HuH-7 (cell line): ENCODE data around the gene PARK7.

Experiments used
- DNase-seq: peaks from one replicate; pipeline ENCODE4 v3.0.0; 2011; ENCODE audit warnings: low spot score

The PARK7 gene

DNA sequence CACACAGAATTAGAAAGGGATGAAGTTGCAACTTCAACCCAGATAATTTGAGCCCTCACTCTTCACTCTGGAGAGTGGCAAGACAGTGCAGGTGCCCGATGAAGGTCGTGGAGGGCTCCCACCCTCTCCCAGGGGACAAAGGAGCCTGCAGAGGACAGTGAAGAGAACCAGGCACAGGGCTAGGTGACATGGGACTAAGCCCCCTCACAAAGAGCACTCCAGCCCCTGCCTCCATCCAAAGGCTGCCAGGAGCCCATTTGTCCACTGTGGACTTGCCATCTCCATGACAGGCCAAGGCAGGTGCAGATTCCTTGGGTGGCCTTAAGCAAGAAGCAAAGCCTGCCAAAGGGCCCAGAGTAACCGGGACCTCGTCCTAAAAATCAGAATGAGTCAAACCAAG is 49.5 kb downstream of the PARK7 start:
- DNase-seq = no peak

GRCh38 chr1:8011923-8012858 is 50.7 kb downstream of the PARK7 start:
- no peak for DNase-seq

- DNase-seq = no peak
Measured at GRCh38 chr1:8012955-8013354, 51.4 kb downstream of the PARK7 start.

DNA sequence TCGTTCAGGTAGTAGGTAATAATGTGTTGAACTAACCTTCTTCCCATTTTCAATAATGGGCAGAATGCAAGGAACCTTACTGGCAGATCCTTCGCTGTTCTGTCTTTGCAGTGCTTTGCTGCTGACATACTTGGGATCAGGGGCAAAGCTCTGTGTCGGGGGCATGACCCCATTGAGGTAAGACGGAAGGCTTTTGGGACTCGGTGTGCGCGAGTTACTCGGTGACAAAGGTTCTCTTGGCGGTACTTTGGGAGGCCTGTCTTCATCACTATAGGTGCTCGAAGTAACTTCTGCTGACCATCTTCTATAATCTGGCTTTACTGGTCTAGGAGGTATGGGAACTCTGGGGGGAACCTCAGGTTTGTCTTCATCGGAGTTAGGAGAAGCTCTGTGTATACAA is 51.9 kb downstream of the PARK7 start:
- DNase-seq = no peak

- DNase-seq = no peak
Measured at GRCh38 chr1:8013800-8014199, 52.3 kb downstream of the PARK7 start.

DNA sequence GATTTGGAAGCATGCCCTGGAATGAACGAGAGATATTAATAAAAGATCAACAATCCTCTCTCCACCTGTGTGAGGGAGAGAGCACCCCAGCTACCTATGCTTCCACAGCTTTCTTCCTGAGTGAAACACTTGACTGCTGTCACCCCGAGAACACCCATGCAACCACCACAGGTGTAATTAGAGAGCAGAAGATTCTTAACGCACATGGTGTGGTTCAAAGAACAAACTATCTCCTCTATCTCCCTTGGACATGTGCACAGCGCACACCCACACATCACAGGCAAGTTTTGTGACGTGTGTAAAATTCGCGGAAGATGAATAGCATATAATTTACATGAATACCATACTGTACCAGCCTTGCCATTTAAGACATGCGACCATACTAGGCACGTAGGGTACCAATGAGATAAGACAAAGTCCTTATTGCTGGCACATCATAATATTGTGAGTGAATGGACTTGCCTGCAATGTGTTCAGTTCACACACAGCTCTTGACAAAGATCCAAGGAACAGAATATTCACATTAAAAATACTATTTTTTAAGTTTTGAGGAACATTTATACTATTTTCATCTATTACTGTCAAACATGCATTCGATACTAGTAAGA is 53.0 kb downstream of the PARK7 start:
- DNase-seq = no peak

DNA sequence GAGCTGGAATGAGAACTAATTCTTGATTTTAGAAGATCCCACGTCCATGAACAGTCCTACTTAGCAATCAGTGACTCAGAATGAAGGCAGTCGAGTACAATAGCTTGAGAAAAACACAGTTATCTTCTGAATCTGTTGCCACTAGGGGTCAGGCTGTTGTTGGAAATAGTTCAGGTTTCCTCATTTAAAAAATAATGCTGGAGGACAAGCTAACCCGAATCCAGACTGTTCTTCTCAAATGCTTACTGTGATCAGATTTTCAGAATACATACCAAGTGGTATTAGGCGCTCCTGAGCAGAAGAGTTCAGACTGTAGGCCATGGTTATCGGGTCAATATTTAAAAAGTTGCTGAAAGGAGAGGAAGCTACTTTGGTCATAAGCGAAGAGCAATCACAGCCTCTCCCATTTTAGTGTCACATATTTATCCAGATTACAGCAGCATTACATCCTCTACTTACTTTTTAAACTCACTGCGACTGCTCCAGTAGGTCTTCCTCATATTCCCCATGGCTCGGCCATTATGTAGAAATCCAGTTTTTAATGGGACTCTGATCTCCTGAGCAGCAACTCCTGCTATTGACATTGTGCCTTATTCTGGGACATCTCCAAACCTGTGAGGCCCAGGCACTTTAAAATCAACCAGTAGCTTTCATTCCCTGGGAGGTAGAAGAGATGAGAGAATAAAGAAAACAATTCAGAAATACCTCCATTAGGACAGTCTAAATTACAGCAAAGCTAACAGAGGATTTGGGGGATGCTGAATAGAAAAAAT is 53.7 kb downstream of the PARK7 start:
- DNase-seq = no peak

DNA sequence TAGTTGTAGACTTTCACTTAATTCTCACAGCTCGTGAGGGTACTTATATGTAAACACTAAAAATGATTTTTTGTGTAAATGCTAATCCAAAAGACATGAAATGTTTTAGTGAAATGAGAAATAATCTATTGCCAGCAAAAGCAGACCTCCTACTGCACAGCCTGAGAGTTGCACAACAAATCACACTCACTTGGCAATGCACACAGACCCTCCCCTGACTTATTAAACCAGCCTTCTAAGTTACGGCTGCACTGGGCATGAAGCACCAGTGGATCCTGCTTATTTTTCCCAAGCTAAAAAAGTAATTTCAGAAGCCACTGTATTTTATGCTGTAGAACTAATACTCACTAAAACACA is 54.3 kb downstream of the PARK7 start:
- DNase-seq = no peak

DNA sequence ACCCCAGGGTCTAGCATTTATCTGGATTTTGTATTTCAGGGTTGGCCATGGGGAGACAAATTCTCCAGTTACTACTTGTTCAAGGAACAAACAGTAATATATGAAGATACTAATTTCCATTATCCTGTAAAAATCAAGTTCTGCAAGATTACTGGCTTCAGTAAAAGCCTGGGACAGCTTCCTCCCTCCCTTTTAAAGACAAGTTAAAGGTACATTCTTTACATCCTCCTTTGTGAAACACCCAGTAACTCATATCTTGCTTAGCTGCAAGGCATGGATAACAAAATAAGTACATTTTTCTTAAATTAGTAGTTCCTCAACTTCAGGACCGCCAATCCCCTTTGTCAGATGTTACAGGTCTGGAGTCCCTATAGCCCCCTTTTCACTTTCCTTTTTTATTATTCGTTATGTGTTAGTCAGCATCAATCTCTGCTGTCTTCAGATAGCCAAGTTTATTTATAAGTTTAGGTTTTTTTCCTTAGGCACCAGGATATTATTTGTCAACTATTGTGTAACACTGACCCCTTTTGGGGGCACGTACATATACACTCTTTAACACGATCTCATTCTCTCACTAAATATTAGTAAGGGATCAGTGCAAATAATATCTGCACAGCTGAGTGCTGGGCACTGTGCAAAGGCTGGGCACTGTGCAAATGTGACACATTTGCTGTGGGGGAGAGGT is 54.8 kb downstream of the PARK7 start:
- DNase-seq = no peak

GRCh38 chr1:8016895-8017241 is 55.4 kb downstream of the PARK7 start:
- DNase-seq = no peak

DNA sequence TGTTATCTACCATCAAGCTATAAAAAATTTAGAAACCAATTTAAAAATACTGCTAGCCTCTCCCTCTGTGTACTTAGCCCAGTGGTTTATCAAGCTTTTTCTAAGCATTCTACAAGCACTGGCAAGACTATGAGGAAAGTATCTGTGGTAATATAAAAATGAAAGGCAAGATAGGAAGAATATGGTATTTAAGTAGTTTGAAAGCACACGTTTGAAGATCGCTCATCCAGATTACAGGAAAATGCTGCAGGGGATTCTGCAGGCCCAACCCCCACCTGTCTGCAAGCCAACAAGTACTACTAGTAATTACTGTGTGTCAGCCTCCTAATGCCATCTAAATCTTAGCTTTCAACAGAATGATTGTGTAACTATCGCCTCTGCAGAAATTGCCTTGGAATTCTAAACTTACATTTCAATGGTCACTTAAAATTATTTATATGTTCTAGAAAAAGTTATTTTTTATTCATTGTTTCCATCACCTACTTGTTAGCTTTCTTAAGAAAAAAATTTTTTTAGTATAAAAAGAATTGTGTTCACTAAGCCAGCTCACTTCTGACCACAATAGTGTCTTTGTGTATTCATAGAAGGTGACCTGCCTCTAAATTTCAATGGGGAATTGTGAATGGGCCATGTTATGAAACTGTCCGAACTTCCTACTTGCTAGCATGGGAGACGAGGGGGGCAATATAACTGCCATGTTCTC is 56.1 kb downstream of the PARK7 start:
- DNase-seq = no peak

DNA sequence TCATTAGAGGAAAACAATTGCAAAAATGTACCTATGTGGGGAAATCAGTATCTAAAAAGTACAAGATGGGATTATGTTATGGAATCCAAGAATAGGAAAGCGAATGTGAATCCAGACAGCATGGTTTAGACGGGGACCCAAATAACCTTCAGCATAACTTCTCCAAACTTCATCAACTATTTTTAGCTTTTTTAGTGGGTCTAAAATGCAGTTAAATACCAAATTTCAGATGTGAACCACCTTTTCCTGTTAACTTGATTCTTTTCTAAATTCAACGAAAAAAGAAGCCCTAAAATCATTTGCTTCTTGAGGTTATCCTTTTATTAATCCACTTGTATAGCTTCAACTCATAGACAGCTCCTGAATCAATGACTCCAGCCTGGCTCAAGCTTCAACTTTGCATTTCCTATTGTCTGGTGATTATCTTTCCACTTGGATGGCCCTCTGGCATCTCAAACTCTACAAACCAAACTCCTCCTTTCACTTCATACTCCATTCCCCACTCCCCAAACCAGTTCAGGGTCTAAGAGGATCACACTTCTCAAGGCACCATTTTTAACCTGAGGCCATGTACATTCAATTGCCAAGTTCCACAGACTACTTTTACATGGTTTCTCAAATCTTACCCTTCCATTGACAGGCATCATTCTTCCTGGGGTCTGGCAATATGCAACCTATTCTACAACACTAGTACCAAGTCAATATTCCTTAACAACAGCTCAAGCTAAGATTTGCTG is 57.1 kb downstream of the PARK7 start:
- no peak for DNase-seq

- DNase-seq = no peak
Measured at GRCh38 chr1:8019229-8019620, 57.7 kb downstream of the PARK7 start.

GRCh38 chr1:8020032-8020431 is 58.5 kb downstream of the PARK7 start:
- DNase-seq = no peak

DNA sequence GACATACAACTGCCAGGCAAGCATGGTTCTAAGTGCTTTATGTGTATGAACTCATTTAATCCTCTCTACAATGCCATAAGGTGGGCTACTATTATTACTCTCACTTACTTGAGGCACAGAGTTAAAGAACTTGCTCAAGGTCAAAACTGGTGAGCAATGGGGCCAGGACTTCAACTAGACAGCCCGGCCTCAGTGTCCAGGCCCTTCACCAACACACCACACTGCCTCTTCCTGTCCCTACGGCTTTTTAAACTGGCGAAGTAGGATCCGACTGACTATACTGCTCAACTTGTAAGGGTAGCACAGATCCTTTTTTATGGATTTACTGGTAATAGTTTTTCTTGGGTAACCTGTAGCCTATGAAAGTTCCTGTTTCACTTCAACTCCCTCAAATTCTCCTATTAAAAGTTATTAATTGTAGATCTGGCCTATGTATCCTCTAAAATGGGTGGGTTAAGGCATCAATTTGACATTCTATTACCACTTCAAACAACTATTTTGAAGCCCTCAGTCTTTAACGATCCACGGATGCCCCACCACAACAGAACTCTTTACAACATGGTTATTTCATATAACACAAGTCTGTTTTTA is 60.3 kb downstream of the PARK7 start:
- DNase-seq = no peak

DNA sequence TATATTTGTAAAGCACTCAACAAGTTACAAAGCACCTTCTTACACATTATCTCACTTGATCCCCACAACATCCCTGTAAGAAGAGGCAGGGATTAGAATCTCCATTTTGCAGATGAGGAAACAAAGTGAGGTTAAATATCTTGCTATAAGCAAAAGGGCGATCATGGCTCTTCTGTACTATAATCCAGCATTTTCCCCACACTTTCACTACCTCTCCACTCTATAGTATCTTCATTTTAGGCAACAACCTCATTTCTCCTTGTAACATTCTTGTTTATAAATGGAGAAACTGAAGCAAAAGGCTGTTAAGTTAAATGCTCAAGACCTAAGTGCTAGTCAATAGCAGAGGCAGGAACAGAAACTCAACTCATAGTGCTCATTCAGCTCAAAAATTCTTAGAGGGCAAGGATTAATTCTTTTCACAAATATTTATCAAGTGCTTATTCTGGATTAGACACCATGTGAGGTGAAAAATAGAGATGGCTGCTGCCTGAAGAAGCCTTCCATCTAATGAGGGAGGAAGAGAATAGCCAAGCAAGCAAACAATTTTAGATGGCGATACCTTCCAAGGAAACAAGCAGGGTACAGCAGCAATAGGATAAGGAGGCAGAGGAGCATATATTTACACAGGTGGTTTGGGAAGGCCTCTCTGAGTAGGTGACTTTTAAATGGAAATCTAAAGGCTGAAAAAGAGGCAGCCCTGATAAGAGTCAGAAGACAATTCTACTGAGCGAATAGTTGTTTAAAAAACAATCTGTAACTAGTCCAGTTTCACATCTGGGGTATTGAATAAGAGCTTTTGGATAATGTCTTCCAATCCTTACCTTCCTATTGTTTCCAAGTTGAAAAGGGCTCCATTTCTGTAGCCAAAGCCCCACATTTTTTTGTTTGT is 61.1 kb downstream of the PARK7 start:
- DNase-seq = no peak

DNA sequence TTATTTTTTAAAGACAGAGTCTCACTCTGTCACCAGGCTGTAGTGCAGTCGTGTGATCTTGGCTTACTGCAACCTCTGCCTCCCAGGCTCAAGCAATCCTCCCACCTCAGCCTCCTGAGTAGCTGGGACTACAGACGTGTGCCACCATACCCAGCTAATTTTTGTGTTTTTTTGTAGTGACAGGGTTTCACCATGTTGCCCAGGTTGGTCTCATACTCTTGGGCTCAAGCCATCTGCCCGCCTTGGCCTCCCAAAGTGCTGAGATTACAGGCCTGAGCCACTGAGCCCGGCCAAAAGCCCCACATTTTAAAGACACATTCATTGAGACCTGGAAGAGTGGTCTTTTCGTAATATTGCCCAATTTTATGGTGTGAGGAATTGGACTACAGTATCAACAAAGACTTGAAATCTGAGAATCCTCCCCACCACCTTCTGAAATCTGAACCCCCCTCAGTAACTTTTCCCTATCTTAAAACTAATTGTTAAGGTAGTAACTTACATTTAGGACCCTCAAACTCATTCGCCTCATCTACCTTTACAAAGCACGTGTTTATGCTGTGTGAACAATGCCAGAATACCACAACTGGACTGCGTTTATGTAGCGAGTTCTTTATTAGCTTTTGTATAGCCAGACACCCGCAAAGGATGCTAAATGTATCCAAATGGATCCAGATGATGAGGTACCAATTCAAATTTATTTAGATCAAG is 61.9 kb downstream of the PARK7 start:
- DNase-seq = no peak

DNA sequence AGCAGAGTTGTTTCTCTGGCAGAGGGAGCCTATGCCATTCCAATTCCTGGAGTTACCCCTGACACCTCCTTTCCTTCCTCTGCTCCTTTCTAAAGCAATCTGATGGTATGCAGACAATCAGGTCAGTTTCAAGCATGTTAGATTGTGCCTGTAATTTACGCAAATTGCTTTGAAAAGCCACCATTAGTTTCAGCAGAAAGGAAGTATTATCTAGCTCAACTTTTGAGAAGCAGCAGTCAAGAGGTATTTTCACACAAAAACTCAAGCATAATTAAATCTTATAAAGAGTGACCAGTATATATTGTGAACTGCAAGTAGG is 62.4 kb downstream of the PARK7 start:
- no peak for DNase-seq

- no peak for DNase-seq
Measured at GRCh38 chr1:8024329-8024728, 62.8 kb downstream of the PARK7 start.
